ENCODE measurements around the gene POLH.
A peak's percentile ranks its signal among the peaks of the same experiment; 100 is the strongest.
"Not testable (repeated sequence)": the region's sequence is repeated elsewhere in the genome, so short reads cannot be mapped to it uniquely, and the experiment has no call there.

POLH gene

DNA sequence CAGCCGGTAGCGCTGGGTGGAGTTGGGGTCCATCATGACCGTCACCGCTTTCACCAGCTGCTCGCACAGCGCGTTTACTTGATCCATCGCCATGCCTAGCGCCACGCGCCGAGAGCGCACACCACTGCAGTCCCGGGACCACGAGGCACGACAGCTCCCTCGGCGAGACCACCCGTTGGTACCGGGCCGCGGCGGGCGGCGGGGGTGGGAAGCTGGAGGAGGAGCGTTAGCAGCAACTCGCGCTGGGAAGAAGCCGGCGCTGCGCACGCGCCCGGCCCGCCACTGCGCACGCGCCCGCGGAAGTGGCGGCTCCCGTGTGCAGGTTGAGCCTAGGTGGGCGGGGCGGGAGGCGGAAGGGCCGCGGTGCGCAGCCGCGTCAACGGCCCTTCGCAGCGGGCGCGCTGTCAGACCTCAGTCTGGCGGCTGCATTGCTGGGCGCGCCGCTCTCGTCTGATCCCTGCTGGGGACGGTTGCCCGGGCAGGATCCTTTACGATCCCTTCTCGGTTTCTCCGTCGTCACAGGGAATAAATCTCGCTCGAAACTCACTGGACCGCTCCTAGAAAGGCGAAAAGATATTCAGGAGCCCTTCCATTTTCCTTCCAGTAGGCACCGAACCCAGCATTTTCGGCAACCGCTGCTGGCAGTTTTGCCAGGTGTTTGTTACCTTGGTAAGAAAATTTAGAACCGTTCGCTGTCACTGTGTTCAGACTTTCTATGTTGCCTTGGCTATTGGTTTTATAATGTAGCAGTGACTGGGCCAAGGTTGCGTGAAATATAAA is at the start of gene POLH, which contains the start of gene XPO5:
Gene POLH, plus strand, starts transcription at position 414 of the 780 bp plus-strand sequence. CDS start 6,135 bp downstream, outside the sequence.
Gene XPO5, minus strand, starts transcription at position 267 of the 780 bp plus-strand sequence. Its CDS starts 174 bp downstream, at position 93.
- peak; percentile 89 to 94 for DNase-seq
- H3K4me1 ChIP-seq, result peaks cover 0 to 28% (median 18%) of the 10 kb centered on the region in 4 donors
- intact Hi-C loops (cut with DNase I; ENCODE audit: low total_unique reads), result loop anchor here (5.0 kb wide), 1 partner anchor 64 kb away; the partner anchor contains the start of gene LRRC73
- peaks cover 1 to 22% (median 10%) of the 10 kb centered on the region in 3 donors for H3K36me3 ChIP-seq
- H3K4me3 ChIP-seq, result peak within 1 kb of the TSS; percentile 90 to 91
- H3K27ac ChIP-seq, result peak within 1 kb of the TSS; percentile 79 to 81
- TF ChIP-seq, protein P1, sequence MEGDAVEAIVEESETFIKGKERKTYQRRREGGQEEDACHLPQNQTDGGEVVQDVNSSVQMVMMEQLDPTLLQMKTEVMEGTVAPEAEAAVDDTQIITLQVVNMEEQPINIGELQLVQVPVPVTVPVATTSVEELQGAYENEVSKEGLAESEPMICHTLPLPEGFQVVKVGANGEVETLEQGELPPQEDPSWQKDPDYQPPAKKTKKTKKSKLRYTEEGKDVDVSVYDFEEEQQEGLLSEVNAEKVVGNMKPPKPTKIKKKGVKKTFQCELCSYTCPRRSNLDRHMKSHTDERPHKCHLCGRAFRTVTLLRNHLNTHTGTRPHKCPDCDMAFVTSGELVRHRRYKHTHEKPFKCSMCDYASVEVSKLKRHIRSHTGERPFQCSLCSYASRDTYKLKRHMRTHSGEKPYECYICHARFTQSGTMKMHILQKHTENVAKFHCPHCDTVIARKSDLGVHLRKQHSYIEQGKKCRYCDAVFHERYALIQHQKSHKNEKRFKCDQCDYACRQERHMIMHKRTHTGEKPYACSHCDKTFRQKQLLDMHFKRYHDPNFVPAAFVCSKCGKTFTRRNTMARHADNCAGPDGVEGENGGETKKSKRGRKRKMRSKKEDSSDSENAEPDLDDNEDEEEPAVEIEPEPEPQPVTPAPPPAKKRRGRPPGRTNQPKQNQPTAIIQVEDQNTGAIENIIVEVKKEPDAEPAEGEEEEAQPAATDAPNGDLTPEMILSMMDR (IDR thresholded peaks at IDR 0.05), result no peak
- no peaks in the 10 kb centered on the region for H3K9me3 ChIP-seq
- no peaks in the 10 kb centered on the region for H3K27me3 ChIP-seq

DNA sequence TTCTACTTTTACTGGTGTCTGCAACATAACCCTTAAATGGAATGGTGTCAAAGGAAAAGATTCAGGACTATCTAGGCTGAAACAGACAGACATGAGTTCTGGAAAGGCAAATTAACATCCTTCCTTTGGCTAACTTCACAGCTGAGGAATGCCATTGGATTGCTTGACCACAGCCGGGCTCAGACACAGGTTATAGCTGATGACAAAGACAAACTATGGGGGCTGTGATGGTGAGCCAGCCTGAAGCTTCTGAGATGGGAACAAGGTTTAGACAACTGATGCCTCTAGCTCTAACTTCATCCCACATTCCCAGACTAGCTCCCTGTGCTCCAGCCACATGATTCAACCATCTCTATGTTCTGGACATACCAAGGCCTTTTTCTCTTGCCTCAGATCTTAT is 43.8 kb upstream of the POLH start:
- H3K4me1 ChIP-seq, result no peaks in the 10 kb centered on the region
- H3K27me3 ChIP-seq, result no peaks in the 10 kb centered on the region
- no peak for DNase-seq
- intact Hi-C loops (cut with DNase I; ENCODE audit: low total_unique reads), result no loop called here
- TF ChIP-seq, protein P1 (IDR thresholded peaks at IDR 0.05), result no peak
- no peaks in the 10 kb centered on the region for H3K9me3 ChIP-seq
- no peak overlapping the region for H3K27ac ChIP-seq
- peaks cover 42 to 92% (median 64%) of the 10 kb centered on the region in 3 donors for H3K36me3 ChIP-seq
- no peak overlapping the region for H3K4me3 ChIP-seq

DNA sequence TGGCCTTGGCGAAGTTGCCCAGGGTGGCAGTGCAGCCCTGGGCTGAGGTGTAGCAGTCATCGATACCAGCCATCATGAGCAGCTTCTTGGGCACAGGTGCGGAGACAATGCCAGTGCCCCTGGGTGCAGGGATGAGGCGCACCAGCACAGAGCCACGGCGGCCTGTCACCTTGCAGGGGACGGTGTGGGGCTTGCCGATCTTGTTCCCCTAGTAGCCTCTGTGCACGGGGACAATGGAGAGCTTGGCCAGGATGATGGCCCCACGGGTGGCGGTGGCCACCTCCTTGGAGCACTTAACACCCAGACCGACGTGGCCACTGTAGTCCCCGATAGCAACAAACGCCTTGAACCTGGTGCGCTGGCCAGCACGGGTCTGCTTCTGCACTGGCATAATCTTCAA is 37.0 kb upstream of the POLH start:
- H3K27me3 ChIP-seq; intact Hi-C loops (cut with DNase I; ENCODE audit: low total_unique reads); H3K4me1 ChIP-seq; DNase-seq; H3K4me3 ChIP-seq; H3K9me3 ChIP-seq; H3K27ac ChIP-seq: not testable (repeated sequence)
- peaks cover 24 to 79% (median 64%) of the 10 kb centered on the region in 3 donors for H3K36me3 ChIP-seq

DNA sequence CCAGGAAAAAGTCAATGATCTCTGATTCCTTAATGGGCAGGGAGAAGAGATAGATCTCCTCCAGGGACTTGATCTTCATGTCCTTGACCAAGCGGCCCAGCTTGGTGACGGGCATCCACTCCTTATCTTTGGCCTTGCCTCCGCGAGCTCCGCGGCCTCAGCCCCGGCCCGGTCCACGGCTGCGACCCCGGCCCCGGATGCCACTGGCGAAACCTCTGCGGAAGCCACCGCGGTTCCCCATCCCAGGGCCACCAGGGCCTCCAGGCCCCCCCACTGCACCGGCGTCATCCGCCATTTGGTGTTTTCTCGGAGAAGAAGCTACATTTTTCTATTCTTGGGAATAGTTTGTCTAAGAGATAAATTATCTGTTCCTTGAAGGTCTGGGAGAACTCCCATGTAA is 36.6 kb upstream of the POLH start:
- intact Hi-C loops (cut with DNase I; ENCODE audit: low total_unique reads); H3K27me3 ChIP-seq; H3K4me3 ChIP-seq; H3K9me3 ChIP-seq; H3K4me1 ChIP-seq; DNase-seq; H3K27ac ChIP-seq: not testable (repeated sequence)
- peaks cover 28 to 83% (median 61%) of the 10 kb centered on the region in 3 donors for H3K36me3 ChIP-seq

DNA sequence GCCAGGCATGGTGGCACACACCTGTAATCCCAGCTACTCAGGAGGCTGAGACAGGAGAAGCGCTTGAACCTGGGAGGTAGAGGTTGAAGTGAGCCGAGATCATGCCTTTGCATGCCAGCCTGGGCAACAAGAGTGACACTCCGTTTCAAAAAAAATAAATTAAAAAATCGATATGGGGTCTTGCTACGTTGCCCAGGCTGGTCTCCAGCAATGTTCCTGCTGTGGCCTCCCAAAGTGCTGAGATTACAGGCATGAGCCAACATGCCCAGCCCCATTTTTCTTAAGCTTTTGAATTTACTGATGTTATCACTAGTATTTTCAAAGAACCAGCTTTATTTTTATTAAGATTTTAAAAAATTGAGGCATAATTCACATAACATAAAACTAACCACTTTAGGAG is 35.5 kb upstream of the POLH start:
- no peaks in the 10 kb centered on the region for H3K9me3 ChIP-seq
- intact Hi-C loops (cut with DNase I; ENCODE audit: low total_unique reads), result no loop called here
- no peak for DNase-seq
- H3K27ac ChIP-seq, result no peak overlapping the region
- no peak overlapping the region for H3K4me3 ChIP-seq
- H3K27me3 ChIP-seq, result no peaks in the 10 kb centered on the region
- TF ChIP-seq, protein P1 (IDR thresholded peaks at IDR 0.05), result no peak
- no peaks in the 10 kb centered on the region for H3K4me1 ChIP-seq
- peaks cover 39 to 83% (median 69%) of the 10 kb centered on the region in 3 donors for H3K36me3 ChIP-seq

DNA sequence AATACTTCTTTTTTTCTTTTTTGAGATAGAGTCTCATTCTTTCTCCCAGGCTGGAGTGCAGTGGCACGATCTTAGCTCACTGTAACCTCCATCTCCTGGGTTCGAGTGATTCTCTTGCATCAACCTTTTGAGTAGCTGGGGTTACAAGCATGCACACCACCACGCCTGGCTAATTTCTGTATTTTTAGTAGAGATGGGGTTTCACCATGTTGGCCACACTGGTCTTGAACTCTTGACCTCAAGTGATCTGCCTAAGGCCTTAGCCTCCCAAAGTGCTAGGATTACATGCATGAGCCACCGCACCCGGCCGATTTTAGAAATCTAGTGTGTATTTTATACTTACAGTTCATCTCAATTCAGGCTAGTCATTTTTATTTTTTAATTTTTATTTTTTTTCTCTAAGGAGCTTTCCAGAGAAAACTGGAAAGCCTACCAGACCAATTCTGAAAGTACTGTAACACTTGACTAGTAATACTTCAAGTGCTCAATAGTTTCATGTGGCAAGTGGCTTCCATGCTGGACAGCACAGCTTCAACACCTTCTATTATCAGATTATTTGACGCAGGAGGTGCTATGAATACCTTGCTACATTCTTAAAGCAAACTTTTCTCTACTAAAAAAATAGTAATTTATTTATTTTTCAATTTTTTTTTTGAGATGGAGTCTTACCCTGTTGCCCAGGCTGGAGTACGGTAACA is 34.1 kb upstream of the POLH start:
- H3K36me3 ChIP-seq, result peaks cover 52 to 86% (median 78%) of the 10 kb centered on the region in 3 donors
- intact Hi-C loops (cut with DNase I; ENCODE audit: low total_unique reads), result no loop called here

More for the DNA sequence above, 34.1 kb upstream of the POLH start:
- TF ChIP-seq, protein P1 (IDR thresholded peaks at IDR 0.05), result no peak
- no peaks in the 10 kb centered on the region for H3K4me1 ChIP-seq
- H3K9me3 ChIP-seq, result no peaks in the 10 kb centered on the region
- no peaks in the 10 kb centered on the region for H3K27me3 ChIP-seq
- DNase-seq, result no peak
- no peak overlapping the region for H3K4me3 ChIP-seq
- H3K27ac ChIP-seq, result no peak overlapping the region
